Activated naive CD8-positive, alpha-beta T cell (primary cell): ENCODE measurements around the gene CCDC85C.

ENCODE experiments used
- H3K27ac Mint-ChIP-seq: one replicate; pipeline ENCODE4 v1.8.0; 2021; ENCODE audit warnings: mixed read lengths
- H3K27me3 Mint-ChIP-seq: one replicate; pipeline ENCODE4 v1.8.0; 2021; ENCODE audit warnings: mixed read lengths
- H3K36me3 Mint-ChIP-seq: one replicate; pipeline ENCODE4 v1.8.0; 2021; ENCODE audit warnings: mixed read lengths
- H3K4me1 Mint-ChIP-seq: one replicate; pipeline ENCODE4 v1.8.0; 2021; ENCODE audit warnings: low read depth, mixed read lengths
- H3K4me3 Mint-ChIP-seq: one replicate; pipeline ENCODE4 v1.8.0; 2021; ENCODE audit warnings: mild to moderate bottlenecking, mixed read lengths
- H3K9me3 Mint-ChIP-seq: one replicate; pipeline ENCODE4 v1.8.0; 2021; ENCODE audit warnings: low read depth, mixed read lengths

CCDC85C gene

DNA sequence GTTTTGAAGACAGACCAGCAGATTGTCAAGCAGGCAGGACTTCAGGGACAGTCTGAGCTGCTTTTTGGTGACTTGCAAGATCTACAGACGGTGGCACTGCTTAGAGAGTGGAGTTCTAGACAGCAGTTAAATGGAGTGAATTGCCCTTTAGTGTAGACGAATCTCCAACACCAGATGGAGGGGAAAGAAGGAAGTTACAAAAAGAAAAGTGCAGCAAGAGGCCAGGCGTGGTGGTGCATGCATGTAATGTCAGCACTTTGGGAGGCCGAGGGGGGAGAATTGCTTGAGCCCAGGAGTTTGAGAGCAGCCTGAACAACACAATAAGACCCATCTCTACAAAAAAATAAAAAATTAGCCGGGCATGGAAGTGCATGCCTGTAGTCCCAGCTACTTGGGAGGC is 32.5 kb upstream of the CCDC85C start:
- Mint-ChIP-seq H3K4me3 (no peak overlapping the region), H3K9me3 (no peaks in the 10 kb centered on the region), H3K36me3 (no peaks in the 10 kb centered on the region), H3K4me1 (no peaks in the 10 kb centered on the region), H3K27me3 (no peaks in the 10 kb centered on the region), H3K27ac (no peak overlapping the region)

GRCh38 chr14:99635116-99635515 is 31.1 kb upstream of the CCDC85C start:
- Mint-ChIP-seq H3K36me3 (no peaks in the 10 kb centered on the region), H3K27ac (no peak overlapping the region), H3K9me3 (no peaks in the 10 kb centered on the region), H3K4me3 (no peak overlapping the region), H3K27me3 (peaks cover 2% of the 10 kb centered on the region), H3K4me1 (no peaks in the 10 kb centered on the region)

GRCh38 chr14:99634443-99634842 is 30.4 kb upstream of the CCDC85C start:
- Mint-ChIP-seq H3K9me3 (no peaks in the 10 kb centered on the region), H3K4me3 (no peak overlapping the region), H3K27ac (no peak overlapping the region), H3K4me1 (no peaks in the 10 kb centered on the region), H3K27me3 (peaks cover 2% of the 10 kb centered on the region), H3K36me3 (no peaks in the 10 kb centered on the region)

DNA sequence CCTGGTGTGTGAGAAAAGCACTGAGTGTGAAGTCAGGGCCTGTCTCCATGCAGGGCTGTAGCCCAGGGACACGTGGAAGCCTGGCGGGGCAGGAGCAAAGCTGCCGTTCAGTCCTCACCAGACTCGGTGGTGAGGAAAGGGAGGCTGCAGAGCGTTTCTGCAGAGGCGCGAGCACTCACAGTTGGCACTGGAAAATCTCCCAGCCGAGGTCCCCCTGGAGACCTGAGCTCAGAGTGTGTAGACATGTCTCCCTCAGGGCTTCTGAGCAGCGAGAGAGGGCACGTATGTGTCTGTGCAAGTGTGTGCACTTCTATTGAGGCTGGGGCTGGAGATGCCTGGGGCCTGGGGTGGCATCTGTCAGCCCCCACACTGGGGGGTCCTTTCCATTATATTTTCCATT is 29.9 kb upstream of the CCDC85C start:
- H3K9me3 Mint-ChIP-seq: no peaks in the 10 kb centered on the region
- peaks cover 4% of the 10 kb centered on the region for H3K27me3 Mint-ChIP-seq
- H3K27ac Mint-ChIP-seq: no peak overlapping the region
- H3K36me3 Mint-ChIP-seq: no peaks in the 10 kb centered on the region
- no peak overlapping the region for H3K4me3 Mint-ChIP-seq
- peaks cover 2% of the 10 kb centered on the region for H3K4me1 Mint-ChIP-seq

DNA sequence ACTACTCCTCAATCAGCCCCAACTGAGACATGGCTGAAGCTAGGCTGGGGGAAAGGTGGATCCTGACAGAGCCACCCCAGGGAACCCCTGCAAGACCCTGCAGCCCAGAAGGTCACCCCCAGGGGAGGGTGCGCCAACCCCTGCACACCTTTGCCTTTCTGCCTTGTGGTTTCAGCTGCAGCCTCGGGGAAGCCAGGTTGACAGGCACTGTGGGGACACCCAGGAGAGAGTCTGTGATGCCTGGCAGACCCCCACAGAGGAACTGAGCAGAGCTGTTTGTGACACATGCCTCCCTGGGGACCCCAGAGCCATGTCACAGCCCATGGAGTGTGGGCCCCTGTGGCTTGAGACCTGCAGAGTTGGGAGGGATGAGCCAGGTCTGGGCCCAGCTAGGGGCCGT is 29.1 kb upstream of the CCDC85C start:
- Mint-ChIP-seq H3K9me3 (no peaks in the 10 kb centered on the region), H3K4me3 (no peak overlapping the region), H3K4me1 (peaks cover 3% of the 10 kb centered on the region), H3K27ac (no peak overlapping the region), H3K27me3 (peaks cover 4% of the 10 kb centered on the region), H3K36me3 (no peaks in the 10 kb centered on the region)

GRCh38 chr14:99632410-99633035 is 28.5 kb upstream of the CCDC85C start:
- Mint-ChIP-seq H3K27ac (no peak overlapping the region), H3K36me3 (no peaks in the 10 kb centered on the region), H3K4me1 (peaks cover 5% of the 10 kb centered on the region), H3K9me3 (no peaks in the 10 kb centered on the region), H3K27me3 (peaks cover 4% of the 10 kb centered on the region), H3K4me3 (no peak overlapping the region)

- H3K9me3 Mint-ChIP-seq: no peaks in the 10 kb centered on the region
- H3K27me3 Mint-ChIP-seq: peaks cover 13% of the 10 kb centered on the region
- no peaks in the 10 kb centered on the region for H3K36me3 Mint-ChIP-seq
- no peak overlapping the region for H3K4me3 Mint-ChIP-seq
- H3K4me1 Mint-ChIP-seq: peaks cover 5% of the 10 kb centered on the region
- no peak overlapping the region for H3K27ac Mint-ChIP-seq
Measured at GRCh38 chr14:99630202-99630601, 26.2 kb upstream of the CCDC85C start.

- peaks cover 5% of the 10 kb centered on the region for H3K4me1 Mint-ChIP-seq
- H3K9me3 Mint-ChIP-seq: no peaks in the 10 kb centered on the region
- no peaks in the 10 kb centered on the region for H3K36me3 Mint-ChIP-seq
- H3K27me3 Mint-ChIP-seq: peaks cover 16% of the 10 kb centered on the region
- no peak overlapping the region for H3K4me3 Mint-ChIP-seq
- H3K27ac Mint-ChIP-seq: no peak overlapping the region
Measured at GRCh38 chr14:99628887-99629618, 25.0 kb upstream of the CCDC85C start.

GRCh38 chr14:99627510-99628381 is 23.7 kb upstream of the CCDC85C start:
- Mint-ChIP-seq H3K36me3 (no peaks in the 10 kb centered on the region), H3K27ac (no peak overlapping the region), H3K4me3 (no peak overlapping the region), H3K27me3 (peaks cover 20% of the 10 kb centered on the region), H3K4me1 (peaks cover 5% of the 10 kb centered on the region), H3K9me3 (no peaks in the 10 kb centered on the region)

GRCh38 chr14:99627100-99627499 is 23.1 kb upstream of the CCDC85C start:
- Mint-ChIP-seq H3K27ac (no peak overlapping the region), H3K9me3 (no peaks in the 10 kb centered on the region), H3K4me1 (peaks cover 5% of the 10 kb centered on the region), H3K4me3 (no peak overlapping the region), H3K27me3 (peaks cover 23% of the 10 kb centered on the region), H3K36me3 (no peaks in the 10 kb centered on the region)

DNA sequence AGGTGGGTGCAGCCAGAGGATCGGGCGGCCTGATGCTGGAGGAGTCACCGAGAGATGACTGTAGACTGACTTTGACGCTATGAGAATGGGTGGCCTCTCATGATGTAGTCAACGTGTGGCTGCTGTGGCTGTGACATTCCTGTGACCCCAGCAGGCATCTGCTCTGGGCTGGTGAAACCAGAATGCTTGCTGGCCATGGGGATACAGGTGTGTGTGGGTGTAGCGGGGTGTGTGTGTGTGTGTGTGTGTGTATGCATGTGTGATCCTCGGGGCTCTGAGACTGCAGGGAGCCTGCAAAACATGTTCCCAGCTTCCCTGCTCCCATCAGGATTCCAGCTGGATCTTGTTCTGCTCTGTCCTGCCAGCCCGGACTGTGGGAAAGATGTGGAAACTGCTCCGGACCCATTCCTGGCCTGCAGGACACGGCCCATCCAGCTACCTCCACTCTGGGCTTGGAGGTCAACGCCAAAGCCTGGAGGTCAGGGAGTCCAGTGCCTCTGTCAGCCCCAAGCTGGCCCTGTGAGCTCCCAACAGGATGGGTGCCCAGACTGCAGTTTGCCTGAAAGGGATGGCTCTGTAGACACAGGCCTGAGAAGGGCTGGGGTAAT is 22.1 kb upstream of the CCDC85C start:
- Mint-ChIP-seq H3K4me1 (peaks cover 5% of the 10 kb centered on the region), H3K27me3 (peaks cover 25% of the 10 kb centered on the region), H3K27ac (no peak overlapping the region), H3K9me3 (no peaks in the 10 kb centered on the region), H3K4me3 (no peak overlapping the region), H3K36me3 (no peaks in the 10 kb centered on the region)

DNA sequence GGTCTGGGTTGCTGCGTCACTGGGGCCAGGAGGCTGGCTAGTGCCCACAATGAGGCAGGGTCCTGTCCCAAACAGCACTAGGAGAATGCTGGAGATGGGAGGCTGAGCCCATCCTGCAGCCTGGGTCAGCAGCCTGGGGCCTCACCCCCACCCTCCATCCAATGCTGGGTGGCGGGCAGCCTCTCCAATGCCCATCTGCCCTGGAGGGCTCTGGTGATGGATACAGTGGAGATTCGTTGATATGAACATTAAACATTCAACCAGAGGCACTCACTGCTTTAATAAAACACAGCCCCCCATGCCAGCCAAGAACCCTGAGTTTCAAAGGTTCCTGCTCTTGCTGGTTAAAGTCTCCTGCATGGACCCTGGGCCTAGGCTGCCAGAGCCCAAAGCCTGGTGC is 21.5 kb upstream of the CCDC85C start:
- peaks cover 25% of the 10 kb centered on the region for H3K27me3 Mint-ChIP-seq
- no peaks in the 10 kb centered on the region for H3K36me3 Mint-ChIP-seq
- no peak overlapping the region for H3K4me3 Mint-ChIP-seq
- H3K4me1 Mint-ChIP-seq: peaks cover 5% of the 10 kb centered on the region
- no peaks in the 10 kb centered on the region for H3K9me3 Mint-ChIP-seq
- H3K27ac Mint-ChIP-seq: no peak overlapping the region

GRCh38 chr14:99624971-99625370 is 21.0 kb upstream of the CCDC85C start:
- Mint-ChIP-seq H3K4me1 (peaks cover 5% of the 10 kb centered on the region), H3K27ac (no peak overlapping the region), H3K9me3 (no peaks in the 10 kb centered on the region), H3K27me3 (peaks cover 23% of the 10 kb centered on the region), H3K36me3 (no peaks in the 10 kb centered on the region), H3K4me3 (no peak overlapping the region)

GRCh38 chr14:99624024-99624423 is 20.0 kb upstream of the CCDC85C start:
- Mint-ChIP-seq H3K36me3 (no peaks in the 10 kb centered on the region), H3K9me3 (no peaks in the 10 kb centered on the region), H3K27ac (no peak overlapping the region), H3K4me1 (peaks cover 5% of the 10 kb centered on the region), H3K4me3 (no peak overlapping the region), H3K27me3 (peaks cover 23% of the 10 kb centered on the region)

DNA sequence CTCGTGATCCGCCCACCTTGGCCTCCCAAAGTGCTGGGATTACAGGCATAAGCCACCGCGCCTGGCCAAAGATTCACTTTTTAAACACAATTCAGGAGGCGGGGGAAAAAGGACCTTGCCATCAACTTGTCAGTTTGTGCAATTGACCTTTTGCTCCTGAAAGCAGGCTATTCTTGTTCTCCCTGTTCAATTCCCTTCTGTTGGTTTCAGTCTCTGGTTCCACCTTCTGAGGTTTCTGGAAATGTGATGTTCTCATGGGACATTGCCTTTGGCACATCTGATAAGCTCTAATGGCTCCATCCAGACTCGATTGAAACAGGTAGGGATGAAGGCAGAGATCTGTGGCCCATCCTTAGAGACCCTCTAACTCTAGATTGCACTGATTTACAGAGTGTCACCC is 17.9 kb upstream of the CCDC85C start:
- Mint-ChIP-seq H3K27me3 (peaks cover 21% of the 10 kb centered on the region), H3K27ac (no peak overlapping the region), H3K4me3 (no peak overlapping the region), H3K9me3 (no peaks in the 10 kb centered on the region), H3K4me1 (peaks cover 1% of the 10 kb centered on the region), H3K36me3 (no peaks in the 10 kb centered on the region)
